SK-N-SH (cell line): ENCODE measurements around the gene OTUB1.

Source experiments
- CTCF ChIP-seq: fragments of 200-600 bp; sonication (generic); IDR thresholded peaks from 2 replicates; pipeline ENCODE4 v1.6.1; 2017; ENCODE audit warnings: antibody characterized with exemption, mild to moderate bottlenecking, moderate library complexity
- EZH2phosphoT487 ChIP-seq: fragments of 200-600 bp; sonication (generic); IDR thresholded peaks from 2 replicates; pipeline ENCODE4 v1.6.1; 2017; ENCODE audit warnings: low read depth, mixed run types, mild to moderate bottlenecking, antibody characterized with exemption, moderate library complexity, borderline replicate concordance
- GABPA ChIP-seq: IDR thresholded peaks from 2 replicates; pipeline ENCODE4 v1.4.0; 2012; ENCODE audit warnings: low read depth, mild to moderate bottlenecking
- JUND ChIP-seq: IDR thresholded peaks from 2 replicates; pipeline ENCODE4 v1.4.0; 2012
- MAX ChIP-seq: IDR thresholded peaks from 2 replicates; pipeline ENCODE4 v1.4.0; 2012; ENCODE audit warnings: low read depth
- MEF2A ChIP-seq: IDR thresholded peaks from 2 replicates; pipeline ENCODE4 v1.4.0; 2012; ENCODE audit warnings: low read depth, borderline replicate concordance
- SIN3A ChIP-seq: IDR thresholded peaks from 2 replicates; pipeline ENCODE4 v1.6.1; 2012; ENCODE audit warnings: low read depth, mild to moderate bottlenecking, low read length, moderate library complexity, borderline replicate concordance
- TCF12 ChIP-seq: IDR thresholded peaks from 2 replicates; pipeline ENCODE4 v1.4.0; 2012
- ZBTB33 ChIP-seq: IDR thresholded peaks from 2 replicates; pipeline ENCODE4 v1.4.0; 2012; ENCODE audit warnings: low read depth, borderline replicate concordance
- TF ChIP-seq, protein P1 (sequence below): IDR thresholded peaks from 2 replicates; pipeline ENCODE4; 2012
- TF ChIP-seq, protein P2 (sequence below): IDR thresholded peaks from 2 replicates; pipeline ENCODE4 v1.6.1; 2012; ENCODE audit warnings: mild to moderate bottlenecking, low read depth, low read length, moderate library complexity

DNA sequence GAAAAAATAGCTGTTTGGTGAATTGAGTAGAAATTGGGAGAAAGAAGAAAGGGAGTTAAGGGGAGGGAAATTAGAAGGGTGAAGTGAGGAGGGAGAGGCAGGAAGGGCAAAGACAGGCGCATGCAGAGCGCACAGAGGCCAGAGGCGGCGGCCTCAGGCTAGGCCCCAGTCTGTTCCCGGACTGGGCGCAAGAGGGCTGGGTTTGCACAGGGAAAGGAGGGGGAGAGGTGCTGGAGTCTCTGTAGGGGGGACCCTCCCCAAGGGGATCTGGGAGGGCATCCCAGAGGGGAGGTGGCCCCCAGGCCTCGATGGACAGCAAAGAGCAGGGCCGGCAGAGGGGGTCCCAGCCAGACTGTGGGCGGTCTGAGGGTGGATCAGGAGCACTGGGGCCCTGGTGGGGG lies 48.2 kb downstream of the OTUB1 start:
- TF ChIP-seq CTCF, result no peak
- no peak for TF ChIP-seq SIN3A
- no peak for TF ChIP-seq TCF12
- TF ChIP-seq ZBTB33, result no peak
- TF ChIP-seq MAX, result no peak
- TF ChIP-seq GABPA, result no peak
- no peak for TF ChIP-seq EZH2phosphoT487
- TF ChIP-seq, protein P1, sequence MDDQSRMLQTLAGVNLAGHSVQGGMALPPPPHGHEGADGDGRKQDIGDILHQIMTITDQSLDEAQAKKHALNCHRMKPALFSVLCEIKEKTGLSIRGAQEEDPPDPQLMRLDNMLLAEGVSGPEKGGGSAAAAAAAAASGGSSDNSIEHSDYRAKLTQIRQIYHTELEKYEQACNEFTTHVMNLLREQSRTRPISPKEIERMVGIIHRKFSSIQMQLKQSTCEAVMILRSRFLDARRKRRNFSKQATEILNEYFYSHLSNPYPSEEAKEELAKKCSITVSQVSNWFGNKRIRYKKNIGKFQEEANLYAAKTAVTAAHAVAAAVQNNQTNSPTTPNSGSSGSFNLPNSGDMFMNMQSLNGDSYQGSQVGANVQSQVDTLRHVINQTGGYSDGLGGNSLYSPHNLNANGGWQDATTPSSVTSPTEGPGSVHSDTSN, result no peak
- TF ChIP-seq MEF2A, result no peak
- TF ChIP-seq, protein P2, sequence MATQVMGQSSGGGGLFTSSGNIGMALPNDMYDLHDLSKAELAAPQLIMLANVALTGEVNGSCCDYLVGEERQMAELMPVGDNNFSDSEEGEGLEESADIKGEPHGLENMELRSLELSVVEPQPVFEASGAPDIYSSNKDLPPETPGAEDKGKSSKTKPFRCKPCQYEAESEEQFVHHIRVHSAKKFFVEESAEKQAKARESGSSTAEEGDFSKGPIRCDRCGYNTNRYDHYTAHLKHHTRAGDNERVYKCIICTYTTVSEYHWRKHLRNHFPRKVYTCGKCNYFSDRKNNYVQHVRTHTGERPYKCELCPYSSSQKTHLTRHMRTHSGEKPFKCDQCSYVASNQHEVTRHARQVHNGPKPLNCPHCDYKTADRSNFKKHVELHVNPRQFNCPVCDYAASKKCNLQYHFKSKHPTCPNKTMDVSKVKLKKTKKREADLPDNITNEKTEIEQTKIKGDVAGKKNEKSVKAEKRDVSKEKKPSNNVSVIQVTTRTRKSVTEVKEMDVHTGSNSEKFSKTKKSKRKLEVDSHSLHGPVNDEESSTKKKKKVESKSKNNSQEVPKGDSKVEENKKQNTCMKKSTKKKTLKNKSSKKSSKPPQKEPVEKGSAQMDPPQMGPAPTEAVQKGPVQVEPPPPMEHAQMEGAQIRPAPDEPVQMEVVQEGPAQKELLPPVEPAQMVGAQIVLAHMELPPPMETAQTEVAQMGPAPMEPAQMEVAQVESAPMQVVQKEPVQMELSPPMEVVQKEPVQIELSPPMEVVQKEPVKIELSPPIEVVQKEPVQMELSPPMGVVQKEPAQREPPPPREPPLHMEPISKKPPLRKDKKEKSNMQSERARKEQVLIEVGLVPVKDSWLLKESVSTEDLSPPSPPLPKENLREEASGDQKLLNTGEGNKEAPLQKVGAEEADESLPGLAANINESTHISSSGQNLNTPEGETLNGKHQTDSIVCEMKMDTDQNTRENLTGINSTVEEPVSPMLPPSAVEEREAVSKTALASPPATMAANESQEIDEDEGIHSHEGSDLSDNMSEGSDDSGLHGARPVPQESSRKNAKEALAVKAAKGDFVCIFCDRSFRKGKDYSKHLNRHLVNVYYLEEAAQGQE, result no peak
- TF ChIP-seq JUND, result no peak
